ENCODE measurements around the gene IMMP1L.

- TF ChIP-seq CTCF (IDR thresholded peaks at IDR 0.05; ENCODE audit: extremely low read depth in 1 of 2, insufficient read depth in 1 of 2, low read depth in 1 of 2, low read length in 2 of 2) (no peak), FOS (IDR thresholded peaks at IDR 0.05; ENCODE audit: borderline replicate concordance, insufficient read depth, low read length) (no peak), MYC (IDR thresholded peaks at IDR 0.05; ENCODE audit: low read depth, low read length) (no peak), EZH2 (IDR thresholded peaks at IDR 0.05; ENCODE audit: borderline replicate concordance, low read depth, low read length, severe bottlenecking) (no peak), POLR2A (IDR thresholded peaks at IDR 0.05; ENCODE audit: low read depth, low read length) (no peak), JUN (IDR thresholded peaks at IDR 0.05; ENCODE audit: borderline replicate concordance, insufficient read depth, insufficient read length, low read depth) (no peak), MAX (IDR thresholded peaks at IDR 0.05; ENCODE audit: insufficient read depth, insufficient read length) (no peak), POLR2AphosphoS5 (IDR thresholded peaks at IDR 0.05; ENCODE audit: insufficient read depth, low read depth, low read length) (no peak), GATA2 (IDR thresholded peaks at IDR 0.05; ENCODE audit: insufficient read depth, insufficient read length, low read depth, low read length) (no peak)
Measured at GRCh38 chr11:31531293-31531692, 21.9 kb upstream of the IMMP1L start.

Data from endothelial cell of umbilical vein (primary cell).